Stimulated activated CD8-positive, alpha-beta memory T cell treated with anti-CD3 and anti-CD28 coated beads, Interleukin-15, amount 100 ng/mL, for 24 hours (primary cell): Measurements from ENCODE around the gene FGF23.
"Not testable (repeated sequence)": the region's sequence is repeated elsewhere in the genome, so short reads cannot be mapped to it uniquely, and the experiment has no call there.

Experiments used
- DNase-seq: peaks from one replicate; pipeline ENCODE4 v3.0.0-alpha.2; 2020; ENCODE audit warnings: low read depth

Gene FGF23

DNA sequence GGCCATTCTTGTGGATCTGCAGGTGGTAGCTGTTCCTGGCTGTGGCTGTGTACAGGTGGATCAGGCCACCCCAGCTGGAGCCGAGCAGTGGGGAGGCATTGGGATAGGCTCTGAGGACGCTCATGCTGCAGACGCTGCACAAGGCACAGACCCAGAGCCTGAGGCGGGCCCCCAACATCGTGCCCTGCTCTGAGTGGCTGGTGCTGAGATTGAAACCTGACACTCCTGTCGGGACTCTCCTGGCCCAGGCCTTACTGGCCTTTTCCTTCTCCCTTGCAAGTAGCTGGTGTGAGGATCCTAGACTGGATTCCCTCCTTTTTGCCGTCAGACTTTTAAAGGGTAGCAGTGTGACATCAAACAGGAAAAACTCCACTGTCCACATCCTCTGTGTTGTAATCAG, at the start of gene FGF23:
Gene FGF23, minus strand, starts transcription at position 308 of the 400 bp plus-strand sequence. Its CDS starts 130 bp downstream, at position 178.
- DNase-seq = no peak

DNA sequence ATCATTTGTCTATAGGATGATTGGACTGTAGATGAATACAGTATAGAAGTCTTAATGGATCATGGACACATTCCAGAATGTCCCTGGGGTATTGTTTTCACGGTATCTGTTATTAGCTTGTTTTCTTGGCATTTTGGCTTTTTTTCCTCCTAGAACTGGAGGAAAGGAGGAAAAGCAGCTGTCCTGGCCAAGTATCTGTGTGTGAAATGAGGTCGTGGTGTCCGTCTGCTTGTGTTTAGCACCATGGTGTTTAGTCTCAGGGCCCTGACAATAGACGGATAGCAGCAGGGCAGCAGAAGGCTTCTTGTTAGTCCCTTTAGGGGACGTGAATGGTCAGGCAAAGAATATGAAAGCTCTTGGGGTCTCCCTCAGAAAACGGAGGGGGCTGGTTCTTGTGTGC, 44.9 kb upstream of the FGF23 start:
- DNase-seq = no peak

DNA sequence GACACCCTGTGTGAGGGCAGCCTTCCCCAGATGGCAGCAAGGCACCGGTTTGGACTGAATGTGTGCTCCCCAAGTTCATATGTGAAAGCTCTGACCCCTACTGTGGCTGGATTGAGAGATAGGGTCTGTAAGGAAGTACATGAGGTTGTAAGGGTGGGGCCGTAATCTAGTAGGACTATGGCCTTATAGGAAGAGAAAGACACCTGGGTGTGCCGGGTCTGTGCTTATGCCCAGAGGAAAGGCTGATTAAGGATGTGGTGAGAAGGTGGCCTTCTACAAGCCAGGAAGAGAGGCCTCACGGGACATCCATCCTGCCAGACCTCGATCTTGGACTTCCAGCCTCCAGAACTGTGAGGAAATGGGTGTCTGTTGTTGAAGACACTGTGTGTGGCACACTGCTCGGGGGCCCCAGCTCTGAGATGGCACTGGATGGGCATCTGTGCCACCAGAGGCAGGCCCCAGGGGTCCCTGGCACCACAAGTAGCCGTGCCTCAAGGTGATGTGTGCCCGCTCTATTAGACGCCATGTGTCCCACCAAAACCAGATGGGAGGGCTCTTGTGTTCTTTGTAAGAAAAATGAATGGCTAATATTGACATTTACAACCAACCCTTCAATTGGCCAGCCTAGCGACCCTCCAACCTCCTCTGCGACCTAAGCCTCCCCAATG, 44.1 kb upstream of the FGF23 start:
- no peak for DNase-seq

DNA sequence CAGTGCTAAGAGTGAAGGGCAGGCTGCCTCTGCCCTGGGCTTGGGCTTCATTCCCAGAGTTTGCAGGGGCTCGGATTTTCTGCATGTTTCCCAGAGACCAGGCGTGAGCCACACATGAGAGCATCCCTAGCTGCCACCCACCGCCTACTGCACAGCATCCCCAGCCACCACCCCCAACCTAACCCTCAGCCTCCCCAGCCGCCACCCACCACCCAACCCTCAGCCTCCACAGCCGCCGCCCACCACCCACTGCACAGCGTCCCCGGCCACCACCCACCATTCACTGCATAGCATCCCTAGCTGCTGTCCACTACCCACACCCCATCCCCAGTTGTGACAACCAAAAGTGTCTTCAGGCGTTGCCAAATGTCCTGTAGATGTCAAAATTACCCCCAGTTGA, 43.5 kb upstream of the FGF23 start:
- no peak for DNase-seq

DNA sequence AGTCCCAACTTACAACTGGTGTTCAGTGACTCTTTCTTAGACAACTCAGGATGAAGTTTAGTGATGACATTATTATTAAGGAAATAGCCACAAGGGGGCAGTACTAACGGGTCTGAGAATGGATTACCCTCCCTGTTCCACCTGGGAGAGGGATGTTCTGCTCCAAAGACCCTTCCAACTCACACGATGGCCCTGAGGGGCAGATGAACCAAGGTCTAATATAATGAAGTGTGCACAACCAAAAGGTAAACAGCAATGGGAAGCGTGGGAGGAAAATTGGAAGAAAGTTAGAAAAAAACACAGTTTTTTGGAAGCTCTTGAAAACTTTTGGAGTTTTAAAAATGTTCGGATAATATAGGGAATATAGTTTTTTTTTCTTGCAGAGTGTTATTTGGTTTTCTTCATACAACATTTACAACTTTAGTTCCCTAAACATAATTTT, 42.1 kb upstream of the FGF23 start:
- DNase-seq = no peak

DNA sequence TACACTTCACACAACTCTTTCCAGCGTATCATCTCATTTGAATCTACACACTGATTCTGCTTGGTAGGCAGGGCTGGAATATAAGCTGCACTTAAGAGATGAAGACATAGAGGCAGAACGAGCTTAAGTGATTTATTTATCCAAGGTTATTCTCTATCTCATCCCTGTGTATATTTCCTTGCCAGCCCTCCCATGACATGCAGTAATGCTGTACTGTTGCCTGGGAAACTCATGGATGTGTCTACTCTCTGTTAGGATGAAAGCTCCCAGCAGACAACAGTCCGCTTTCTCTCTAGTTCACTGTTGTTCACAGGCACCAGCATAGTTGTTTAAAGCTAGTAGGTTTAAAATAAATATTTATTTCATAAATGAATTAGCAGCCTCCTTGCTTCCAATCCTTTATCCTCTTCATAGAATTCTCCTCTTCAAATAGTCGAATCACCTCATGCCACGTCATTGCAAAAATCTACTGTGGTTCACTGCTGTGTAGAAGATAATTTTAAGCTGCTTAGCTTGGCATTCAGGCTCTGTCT, 40.7 kb upstream of the FGF23 start:
- DNase-seq = no peak

DNA sequence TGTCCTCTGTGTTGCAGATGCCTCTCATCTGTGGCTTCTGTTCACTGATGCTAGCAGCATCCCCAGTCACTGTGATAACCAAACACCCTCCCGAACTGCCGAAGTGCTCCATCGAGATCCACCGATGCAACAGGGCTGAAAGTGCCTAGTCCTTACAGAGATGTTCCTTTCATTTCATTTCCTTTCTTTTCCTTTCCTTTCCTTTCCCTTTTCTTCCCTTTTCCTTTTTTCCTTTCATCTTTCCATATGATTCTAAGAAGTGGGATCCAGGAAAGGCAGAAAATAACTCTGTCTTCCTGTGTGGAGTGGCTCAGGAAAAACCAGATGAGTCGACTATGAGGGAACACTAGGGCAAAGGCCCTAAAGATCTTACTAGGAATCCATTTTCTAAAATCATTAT, 39.4 kb upstream of the FGF23 start:
- no peak for DNase-seq

DNA sequence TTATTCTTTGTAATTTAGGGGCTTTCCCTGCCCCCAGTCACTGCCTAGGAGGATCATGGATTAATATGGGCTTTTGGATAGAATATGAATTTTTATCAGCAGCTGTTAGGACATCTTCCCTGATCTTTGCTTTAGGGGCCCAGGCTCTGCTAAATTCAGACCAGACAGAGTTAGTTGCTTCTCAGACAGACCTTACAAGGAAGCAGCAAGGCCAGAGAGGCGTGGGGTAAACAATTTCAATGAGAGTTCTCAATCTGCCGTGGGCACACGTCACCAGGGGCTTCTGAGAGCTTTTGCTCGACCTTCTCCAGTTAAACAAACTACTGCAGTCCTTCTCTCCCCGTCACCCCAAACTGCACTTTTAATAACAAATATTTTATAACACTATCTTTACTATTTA, 38.4 kb upstream of the FGF23 start:
- no peak for DNase-seq

DNA sequence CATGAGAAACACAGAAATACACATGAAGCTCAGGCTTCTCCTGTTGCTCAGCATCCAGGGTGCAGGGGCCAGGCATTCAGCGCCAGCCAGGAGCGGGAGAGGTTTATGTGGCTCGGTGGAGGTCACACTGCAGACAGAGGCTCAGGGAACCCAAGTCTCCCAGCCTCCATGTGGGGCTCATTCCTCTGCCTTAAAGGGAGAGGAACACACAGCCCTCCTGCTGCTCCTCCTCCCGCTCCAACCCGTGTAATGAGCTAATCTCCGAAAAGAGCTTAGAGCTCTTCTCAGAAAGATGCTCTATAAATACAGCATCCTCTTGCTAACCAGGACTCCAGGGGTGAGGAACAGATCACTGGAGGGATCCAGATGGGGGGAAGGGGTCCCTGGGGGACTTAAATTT, 37.9 kb upstream of the FGF23 start:
- DNase-seq = no peak

DNA sequence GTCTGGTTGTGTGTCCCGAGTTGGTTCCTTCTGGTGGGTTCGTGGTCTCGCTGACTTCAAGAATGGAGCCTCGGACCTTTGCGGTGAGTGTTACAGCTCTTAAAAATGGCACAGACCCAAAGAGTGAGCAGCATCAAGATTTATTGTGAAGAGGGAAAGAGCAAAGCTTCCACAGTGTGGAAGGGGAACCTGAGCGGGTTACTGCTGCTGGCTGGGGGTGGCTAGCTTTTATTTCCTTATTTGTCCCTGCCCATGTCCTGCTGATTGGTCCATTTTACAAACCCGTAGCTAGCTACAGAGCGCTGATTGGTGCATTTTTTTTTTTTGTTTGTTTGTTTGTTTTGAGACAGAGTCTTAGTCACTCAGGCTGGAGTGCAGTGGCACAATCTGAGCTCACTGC, 36.8 kb upstream of the FGF23 start:
- no peak for DNase-seq

DNA sequence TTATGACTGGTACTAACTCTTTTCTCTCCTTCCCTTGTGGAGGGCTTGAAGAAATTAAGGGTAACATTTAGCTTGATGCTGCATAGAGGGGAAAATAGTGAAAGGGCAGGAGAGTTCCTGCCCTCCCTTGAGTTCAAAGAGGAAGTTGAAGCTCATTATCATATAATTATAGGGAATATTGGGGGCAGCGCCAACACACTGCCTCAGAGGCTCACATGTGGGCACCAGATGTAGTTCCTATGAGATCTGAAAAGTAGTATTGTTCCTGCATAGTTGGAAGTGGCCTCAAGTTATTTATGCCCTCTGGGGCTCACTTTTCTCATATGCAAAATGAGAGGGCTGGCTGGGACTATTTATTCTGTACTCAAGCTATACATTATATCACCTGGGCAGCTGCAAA, 33.0 kb upstream of the FGF23 start:
- DNase-seq = no peak

DNA sequence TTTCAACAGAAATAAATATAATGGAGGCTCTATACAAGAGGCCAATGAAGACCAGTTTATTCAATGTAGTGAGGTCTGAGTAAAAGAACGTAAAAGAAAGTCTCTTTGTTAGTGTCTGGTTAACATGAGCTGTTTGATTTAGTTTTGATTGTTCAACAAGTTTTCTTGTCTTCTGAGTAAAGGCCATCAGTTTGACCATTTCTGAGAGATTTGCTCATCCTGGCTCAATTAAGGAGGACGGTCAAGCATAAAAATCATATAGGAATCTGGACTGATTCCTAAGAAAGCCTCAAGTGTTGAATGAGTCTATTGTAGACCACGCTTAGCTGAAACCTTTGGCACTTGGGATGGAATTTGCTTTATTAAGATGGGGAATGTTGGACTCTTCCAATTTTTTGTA, 32.5 kb upstream of the FGF23 start:
- no peak for DNase-seq

DNA sequence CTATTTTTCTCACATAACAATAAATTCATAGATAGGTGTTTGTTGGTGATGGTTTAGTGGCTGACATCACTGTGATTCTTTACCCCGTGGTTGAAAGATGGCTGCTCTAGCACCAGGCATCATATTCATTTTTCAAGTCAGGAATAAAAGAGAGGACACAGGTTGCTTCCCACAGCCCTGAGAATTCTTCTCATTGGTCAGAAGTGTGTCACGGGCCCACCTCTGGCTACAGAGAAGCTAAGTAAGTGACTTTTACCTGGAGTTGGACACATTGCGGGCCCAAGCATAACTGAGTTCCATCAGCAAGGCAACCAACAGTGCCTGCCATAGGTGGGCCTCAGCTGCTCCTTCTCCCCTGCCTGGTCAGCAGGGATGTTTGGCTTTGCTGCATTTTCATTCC, 27.6 kb upstream of the FGF23 start:
- no peak for DNase-seq

DNA sequence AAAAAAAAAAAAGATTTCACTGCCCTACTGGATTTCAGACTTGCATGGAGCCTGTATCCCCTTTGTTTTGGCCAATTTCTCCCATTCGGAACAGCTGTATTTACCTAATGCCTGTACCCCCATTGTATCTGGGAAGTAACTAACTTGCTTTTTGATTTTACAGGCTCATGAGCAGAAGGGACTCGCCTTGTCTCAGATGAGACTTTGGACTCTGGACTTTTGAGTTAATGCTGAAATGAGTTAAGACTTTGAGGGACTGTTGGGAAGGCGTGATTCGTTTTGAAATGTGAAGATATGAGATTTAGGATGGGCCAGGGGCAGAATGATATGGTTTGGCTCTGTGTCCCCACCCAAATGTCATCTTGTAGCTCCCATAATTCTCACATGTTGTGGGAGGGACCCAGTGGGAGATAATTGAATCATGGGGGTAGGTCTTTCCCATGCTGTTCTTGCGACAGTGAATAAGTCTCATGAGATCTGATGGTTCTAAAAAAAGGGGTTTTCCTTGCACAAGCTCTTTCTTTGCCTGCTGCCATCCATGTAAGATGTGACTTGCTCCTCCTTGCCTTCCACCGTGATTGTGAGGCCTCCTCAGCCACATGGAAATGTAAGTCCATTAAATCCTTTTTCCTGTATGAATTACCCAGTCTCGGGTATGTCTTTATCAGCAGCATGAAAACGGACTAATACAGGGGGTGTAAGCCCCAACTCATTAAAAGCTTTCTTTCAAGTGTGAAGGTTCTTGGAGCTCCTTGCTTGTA, 25.5 kb upstream of the FGF23 start:
- not testable (repeated sequence) for DNase-seq

DNA sequence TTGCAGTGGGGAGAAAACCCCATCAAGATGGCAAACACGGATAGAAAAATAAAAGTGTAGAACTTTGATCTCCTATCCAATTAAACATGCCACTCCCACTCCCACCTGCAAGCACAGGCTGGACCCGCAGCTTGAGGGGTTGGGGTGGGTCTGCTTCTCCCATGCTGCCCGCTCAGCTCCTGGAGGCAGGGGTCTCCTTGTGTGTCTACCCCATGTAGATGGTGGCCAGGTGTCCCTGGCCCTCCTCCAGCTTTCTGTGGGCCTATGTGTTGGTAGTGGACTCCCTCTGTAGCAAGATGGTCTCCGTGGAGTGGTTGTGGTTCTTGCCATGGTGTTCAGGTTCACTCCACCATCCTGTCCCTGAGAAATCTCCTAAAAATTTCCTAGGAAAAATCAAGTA, 23.5 kb upstream of the FGF23 start:
- no peak for DNase-seq

DNA sequence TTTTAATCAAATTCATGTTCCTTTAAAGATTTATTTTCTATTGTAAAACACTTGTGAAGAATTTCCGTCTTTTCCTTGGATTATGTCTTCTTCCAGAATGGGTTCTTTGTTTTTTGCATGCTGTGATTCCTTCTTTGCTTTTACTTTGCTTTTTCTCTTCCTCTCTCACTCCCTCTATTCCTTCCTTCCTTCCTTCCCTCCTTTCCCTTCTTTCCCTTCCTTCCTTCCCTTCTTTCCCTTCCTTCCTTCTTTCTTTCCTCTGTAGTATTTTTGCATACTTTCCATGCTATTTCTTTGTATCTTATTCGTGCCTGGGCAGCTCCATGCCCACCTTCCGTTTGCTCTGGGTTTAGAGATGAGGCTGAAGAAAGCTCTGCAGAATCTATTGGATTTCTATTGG, 21.6 kb upstream of the FGF23 start:
- DNase-seq = no peak

DNA sequence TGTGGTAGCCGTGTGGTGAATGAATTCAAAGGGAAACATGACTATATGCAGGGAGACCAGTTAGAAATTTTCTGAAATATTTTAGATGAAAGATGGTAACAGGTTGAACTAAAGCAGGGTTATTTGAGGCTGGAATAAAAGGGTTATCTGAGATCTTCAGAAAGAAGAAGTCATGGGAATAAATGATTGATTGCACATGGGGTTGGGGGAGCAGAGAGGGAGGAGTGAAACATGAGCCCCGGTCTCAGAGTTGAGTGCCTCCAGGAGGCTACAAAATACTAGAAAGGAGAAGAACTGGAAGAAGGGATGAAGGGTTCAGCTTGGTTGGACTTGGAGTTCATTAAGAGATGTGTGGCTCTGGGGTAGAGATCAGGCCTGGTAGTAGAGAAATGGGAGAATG, 16.3 kb upstream of the FGF23 start:
- DNase-seq = no peak

DNA sequence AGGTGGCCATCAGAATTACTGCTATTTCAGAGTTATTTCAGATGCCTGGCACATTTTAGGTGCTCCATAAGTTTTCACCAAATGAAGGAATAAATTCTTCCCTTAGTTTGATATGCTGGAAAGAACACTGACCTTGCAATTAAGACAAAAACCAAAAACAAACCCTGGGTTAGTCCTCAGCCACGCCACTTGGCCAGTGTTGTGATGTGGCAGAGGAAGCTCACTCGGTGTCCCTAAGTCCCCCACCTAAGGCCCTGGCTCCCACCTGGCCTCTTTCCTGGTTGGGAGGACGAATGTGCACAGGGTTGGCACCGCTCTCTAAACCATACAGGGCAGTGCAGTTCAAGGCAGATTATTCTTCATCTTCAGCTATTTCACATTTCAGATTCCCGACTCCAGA, 13.7 kb upstream of the FGF23 start:
- no peak for DNase-seq

DNA sequence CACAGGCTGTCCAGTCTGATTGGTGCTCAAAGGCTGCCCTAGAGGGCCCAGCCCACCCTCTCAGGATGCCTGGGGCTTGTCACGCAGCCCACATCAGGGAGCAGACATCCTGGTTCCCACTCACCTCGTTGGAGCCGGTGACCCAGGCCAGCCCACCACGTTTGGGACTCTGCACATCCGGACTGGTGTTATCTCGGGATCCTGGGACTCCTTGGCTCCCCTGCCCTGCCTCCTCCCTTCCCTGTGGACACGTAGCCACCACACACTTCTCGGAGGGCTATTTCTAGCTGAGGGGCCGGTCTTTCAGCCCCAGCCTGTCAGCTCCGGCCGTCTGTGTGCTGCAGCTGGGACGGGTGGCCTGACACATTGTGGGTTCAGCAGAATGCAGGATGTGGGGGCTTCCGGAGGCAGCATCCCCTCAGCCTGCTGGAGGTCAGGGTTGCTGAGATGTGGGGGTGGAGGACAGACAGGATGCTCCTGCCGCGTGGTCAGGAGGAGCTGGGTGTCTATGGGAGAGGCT, 12.8 kb upstream of the FGF23 start:
- no peak for DNase-seq

DNA sequence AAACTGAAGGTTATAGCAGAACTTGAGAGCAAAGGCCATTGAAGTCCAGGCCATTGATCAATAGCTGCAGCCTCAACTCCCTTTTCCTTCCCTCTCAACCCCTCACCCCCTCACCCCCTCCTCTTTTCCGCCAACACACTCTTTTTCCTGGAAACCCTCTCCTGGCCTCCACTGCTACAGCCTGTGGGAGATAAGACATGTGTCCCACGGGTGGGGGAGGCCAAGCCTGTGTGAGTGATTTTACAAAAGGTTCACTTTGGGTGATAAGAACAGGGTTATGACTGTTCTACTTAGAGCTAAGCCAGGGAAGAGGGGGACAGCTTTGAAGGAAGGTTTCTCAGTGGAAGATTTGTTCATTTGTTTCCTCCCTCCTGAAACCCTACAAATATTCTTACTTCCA, 9.2 kb upstream of the FGF23 start:
- DNase-seq = no peak

DNA sequence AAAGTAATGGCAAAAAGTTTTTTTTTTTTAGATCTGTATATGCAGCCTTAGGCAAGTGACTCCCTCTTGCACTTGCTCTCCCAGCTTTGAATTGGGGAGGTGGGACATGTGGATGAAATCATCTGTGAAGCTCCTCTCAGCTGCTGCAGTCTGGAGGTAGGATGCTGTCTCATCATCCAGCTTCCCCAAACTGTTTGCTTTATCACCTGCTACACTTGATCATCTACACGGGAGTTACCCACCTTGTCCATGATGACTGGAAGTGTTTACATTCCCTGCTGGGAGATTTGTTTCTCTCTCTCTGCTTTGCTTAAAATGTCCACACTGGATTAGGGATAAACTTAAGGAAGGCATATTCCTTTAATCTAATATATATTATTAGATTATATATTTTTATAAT, 8.5 kb upstream of the FGF23 start:
- no peak for DNase-seq

DNA sequence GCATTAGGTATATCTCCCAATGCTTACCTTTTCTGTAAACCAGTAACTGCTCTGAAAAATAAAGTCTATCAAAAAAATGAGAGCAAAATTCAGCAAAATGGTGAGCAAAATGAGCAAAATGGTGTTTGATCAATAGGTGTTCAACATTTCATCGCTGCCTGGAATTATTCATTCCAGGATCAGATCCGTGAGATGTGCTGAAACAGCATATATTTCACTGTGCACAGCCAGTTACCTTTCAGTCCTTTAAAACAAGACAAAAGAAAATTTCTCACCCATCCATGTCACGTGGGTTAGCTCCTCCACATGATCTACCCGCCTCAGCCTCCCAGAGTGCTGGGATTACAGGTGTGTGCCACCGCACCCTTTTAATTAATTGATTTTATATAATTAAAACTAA, 8.1 kb upstream of the FGF23 start:
- no peak for DNase-seq

DNA sequence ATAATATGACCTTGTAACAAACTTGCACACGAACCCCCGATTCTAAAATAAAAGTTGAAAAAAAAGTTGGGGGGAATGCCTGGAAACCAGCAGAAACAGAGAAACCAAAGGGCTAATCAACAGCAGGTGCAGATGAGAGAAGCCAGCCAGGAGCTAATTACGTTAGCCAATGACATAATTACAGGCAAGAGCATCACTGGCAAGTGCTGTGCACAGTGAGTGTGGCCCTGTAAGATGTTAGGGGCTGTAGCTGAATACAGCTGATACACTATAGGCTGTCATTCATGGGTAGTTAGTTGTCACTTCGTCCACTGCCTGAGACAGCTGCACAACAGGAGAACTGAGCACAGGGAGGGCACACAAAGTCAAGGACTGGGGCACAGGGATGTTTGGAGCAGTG, 7.3 kb upstream of the FGF23 start:
- DNase-seq = no peak
